HG03378 (cell line): Measurements from ENCODE around the gene C17orf50.

ENCODE experiments used
- ATAC-seq: cut with Tn5 transposase; IDR thresholded peaks from one replicate; pipeline ENCODE4 v1.9.1; 2021; ENCODE audit warnings: mild to moderate bottlenecking, moderate library complexity; ENCODE audit not compliant: unreplicated experiment

Gene C17orf50

DNA sequence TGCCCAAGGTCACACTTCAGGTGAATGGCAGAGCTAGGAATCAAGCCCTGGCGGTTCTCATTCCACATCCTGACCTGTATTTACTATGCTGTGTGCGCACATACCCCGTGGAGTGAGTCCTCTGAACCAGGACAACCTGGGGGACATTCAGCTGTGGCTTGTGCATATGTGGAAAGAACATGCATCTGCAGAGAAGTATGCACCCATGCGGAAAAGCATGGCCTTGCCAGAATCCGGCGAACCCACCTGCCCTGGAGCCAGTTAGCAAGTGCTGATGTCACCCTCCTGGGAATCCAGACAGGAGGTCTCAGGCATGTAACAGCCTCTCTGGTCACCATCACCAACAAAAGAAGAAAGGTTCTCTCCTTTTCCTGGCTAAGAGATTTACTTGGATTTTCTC, 27.3 kb upstream of the C17orf50 start:
- ATAC-seq, result no peak

DNA sequence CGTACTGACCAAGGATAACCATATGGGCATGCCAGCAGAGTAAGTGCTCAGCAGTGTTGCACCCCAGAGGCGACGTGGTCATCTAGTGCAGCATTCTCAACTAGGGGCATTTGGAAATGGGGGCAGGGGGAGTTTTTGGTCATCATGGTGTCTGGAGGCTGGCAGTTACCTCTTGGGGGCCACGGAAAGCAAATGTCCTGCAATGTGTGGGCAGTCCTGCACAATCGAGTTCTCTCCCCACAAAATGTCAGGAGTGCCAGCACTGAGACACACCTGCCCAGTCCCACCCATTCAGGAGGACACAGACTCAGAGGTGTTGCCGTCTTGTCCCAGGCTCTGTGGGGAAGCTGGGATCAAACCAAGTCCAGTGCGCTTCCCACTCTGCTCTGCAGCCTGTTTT, 26.3 kb upstream of the C17orf50 start:
- no peak for ATAC-seq

DNA sequence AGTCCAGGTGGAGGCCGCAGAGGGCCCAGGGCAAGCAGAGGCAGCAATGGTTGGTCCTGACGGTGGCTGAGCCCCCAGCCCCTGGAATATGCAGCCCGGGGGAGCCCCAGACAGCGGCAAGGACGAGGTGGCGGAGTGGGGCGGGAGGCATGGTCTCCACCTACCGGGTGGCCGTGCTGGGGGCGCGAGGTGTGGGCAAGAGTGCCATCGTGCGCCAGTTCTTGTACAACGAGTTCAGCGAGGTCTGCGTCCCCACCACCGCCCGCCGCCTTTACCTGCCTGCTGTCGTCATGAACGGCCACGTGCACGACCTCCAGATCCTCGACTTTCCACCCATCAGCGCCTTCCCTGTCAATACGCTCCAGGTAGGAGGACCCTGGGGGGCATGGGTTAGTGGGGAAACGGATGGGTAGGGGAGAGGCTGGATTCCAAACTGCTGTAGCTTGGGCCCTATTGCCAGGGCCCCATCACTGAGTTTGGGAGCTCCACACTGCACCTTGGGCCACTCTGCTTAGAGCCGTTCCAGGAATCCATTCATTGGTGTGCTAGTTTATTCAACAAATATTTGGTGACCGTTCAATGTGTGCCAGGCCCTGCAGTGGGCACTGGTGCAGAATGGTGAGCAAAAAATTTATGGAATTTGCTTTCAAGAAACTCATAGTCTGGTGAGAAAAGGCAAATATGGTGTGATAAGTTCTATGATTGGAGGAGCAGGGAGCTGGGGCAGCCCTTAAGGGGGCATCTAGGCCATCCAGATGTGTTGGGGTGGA, 25.5 kb upstream of the C17orf50 start:
- no peak for ATAC-seq

DNA sequence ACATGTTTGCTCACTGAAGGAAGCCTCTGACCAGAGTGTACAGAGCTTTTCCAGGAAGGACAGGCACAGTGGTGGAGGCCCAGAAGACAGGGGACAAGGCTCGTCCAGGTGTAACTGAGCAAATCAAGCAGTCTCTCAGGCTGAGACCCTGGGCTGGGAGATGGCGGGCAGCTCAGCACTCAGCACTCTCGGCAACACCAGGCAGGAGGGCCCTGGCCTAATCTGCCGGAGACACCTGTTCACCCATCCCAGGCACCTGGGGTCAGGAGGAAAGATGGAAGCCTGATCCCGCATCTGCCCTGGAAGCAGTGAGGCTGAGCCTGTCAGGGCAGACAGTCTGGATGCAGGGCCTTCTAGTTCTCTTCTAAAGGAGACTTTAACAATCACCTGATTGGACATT, 24.5 kb upstream of the C17orf50 start:
- no peak for ATAC-seq

DNA sequence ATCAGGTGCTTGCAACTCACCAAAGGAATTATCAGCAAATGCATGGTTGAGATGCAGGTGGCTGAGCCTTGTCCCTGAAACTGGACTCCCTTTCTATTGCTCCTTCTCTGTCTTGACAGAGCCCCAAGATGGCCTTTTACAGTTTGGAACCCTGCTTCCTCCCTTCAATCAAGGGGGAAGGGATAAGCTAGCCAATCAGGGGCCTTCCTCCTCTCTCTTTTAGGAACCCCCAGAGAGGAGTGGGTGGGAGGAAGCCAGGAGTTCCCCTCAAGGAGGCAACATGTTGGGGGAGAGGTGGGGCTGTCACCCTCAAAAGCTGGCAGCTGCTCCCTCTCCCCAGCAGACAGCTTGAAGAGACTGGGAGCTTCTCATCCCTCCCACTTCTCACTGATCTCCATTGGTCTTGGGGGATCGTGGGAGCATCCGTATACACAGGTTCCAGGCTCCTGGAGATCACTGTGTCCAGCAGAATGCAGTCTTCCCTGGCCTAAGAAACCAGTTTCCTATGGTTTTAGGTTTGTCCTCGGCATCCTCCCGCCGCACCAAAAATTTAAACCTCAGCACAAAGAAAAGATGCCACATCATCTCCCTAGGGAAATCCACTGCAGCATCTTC, 22.1 kb upstream of the C17orf50 start:
- ATAC-seq, result no peak

DNA sequence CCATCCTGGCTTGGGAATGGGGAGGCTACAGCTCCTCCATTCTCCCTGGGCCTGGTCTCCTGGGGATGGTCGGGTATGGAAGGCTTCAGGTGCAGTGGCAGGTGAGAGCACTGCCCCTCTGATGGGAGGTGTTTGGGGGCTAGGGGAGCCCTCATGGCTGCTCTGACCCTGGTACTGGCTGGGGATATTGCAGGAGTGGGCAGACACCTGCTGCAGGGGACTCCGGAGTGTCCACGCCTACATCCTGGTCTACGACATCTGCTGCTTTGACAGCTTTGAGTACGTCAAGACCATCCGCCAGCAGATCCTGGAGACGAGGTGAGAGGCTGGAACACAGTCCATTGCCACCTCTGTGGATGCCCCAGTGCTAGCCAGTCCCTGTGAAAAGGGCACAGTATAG, 20.5 kb upstream of the C17orf50 start:
- ATAC-seq, result no peak

DNA sequence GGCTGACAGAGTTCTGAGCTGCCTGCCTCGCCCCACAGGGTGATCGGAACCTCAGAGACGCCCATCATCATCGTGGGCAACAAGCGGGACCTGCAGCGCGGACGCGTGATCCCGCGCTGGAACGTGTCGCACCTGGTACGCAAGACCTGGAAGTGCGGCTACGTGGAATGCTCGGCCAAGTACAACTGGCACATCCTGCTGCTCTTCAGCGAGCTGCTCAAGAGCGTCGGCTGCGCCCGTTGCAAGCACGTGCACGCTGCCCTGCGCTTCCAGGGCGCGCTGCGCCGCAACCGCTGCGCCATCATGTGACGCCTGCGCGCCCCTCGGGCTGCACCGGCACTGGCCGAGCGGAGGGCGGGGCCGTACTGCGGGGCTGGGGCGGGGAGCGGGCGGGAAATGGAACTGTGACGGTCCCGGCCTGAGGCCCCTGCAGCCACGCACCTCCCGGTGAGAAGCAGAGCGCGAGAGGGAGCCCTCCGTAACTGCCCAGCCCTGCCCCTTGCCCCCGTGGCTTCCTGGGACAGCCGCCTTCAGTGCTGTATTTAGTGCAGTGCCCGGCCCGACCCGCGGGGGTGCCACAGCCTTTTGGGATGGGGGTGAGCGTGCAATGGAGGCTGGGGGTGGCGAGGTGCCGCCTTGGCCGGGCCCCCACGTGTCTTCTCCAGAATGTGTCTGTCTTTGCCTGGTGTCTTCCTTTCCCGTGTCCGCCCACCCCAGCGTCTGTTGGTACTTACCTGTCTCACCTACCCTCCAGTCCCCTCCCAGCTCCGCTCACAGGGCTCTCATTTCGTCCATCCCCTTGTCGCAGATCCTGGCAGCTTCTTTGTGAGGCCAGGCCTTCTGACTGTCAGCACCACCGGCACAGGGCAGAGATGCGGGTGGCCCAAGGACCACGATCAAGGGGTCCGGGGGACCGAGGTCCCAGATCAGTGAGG, 19.4 kb upstream of the C17orf50 start:
- no peak for ATAC-seq

DNA sequence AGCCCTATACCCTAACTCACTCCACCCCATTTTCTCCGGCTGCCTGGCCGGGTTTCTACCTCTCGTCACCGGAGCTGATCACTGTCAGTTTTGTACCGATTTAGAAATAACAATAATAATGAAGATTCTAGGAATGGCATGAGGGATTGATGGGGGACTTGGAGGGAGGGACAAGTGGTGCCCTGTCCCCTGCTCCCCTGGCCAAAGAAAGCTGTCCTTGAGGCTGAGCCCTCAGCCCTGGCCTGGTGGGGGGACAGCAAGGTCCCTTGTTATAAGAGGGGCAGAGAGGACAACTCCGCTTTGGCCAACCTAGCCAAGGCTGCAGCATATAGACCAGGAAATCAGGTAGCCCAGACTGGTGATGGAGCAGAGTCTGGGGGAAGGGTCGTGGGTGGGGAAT, 18.2 kb upstream of the C17orf50 start:
- ATAC-seq, result no peak

DNA sequence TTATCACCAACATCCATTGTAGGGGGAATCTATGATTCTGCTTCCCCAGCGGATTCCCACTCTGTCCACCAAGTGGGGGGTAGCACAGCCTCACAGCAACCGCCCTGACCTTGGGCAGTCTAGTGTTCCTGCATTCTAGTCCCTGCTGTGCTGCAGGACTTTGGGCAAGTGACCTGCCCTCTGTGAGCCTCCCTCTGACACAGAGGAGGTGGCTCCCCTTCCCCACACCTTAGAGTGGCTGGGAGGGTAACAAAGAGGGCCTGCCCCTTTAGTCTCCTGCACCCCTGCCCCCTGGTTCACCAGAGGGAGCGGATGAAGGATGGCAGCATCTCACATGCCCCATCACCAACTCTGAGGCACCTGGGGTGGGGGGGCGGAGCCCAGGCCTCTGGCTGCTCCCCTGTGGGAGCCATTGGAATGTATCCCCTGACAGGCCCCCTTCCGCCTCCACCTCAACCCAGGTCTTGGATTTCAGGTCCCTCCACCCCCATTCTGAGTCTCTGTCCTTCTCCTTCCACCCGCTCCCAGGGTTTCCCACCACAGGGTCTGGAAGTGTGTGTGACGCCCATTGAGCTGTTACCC, 17.7 kb upstream of the C17orf50 start:
- ATAC-seq, result no peak

DNA sequence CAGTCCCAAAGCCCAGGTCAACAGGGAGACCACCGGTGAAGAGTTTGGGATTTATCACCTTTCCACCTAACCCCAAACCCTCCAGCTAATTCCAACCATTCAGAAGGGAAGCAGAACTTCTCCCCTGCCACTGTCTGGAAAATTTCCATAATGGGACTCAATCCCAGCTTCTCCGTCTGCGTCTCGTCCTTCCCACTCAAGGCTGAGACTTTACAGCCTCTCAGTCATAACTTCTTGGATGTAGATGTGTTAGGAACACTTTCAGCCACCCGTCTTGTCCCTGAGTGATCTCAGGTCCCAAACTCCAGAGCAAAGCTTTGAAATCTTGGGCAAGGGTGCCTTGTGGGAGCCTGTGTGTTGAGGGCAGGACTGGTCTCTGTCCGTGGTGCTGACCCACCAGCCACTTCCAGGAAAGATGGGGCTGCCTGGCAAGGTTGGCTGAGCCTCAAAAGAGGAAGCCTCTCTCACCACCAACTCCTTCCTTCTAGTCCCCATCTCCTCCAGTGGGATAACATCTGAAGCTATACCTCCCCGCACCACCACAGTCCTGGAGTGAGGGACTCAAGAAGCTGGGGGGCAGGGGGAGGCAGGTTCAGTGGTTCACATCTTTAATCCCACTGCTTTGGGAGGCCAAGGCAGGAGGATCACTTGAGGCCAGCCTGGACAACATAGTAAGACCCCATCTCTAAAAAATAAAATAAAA, 16.9 kb upstream of the C17orf50 start:
- no peak for ATAC-seq

DNA sequence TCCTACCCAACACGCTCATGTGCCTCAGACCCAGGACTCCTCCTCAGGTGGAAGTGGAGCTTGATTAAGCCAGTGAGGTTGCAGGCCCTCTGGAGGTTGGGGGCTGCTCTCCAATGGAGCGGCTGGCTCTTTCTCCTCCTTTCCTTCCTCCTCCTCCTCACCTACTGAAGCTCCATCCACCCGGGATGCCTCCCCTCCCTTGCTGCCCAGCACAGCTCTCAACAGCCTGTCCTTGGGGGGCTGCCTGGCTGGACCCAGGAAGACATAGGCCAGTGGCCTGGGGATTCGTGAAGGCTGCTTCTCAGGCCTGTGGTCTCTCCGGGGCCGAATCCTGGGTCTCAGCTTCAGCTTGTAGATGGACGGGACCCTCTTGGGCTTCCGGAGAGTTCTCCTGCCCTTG, 15.9 kb upstream of the C17orf50 start:
- ATAC-seq, result no peak

DNA sequence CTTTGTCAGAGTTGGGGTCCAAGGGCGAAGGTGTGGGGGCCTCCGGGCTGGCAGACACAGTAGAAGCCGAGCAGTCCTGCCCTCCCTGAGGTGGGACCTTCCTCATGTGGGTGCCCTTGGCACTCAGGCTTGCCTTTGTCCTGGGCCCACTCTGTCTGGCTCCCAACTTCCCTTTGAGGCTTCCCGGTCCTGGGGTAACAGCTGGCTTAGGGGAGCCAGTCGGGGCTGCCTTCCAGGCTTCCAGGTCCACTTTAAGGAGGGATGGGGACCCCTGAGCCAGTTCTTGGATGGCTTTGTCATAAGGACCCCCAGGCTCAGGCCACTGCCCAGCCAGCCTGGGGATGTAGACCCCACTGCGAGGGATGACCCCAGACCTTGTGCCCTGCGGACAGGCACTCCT, 15.4 kb upstream of the C17orf50 start:
- ATAC-seq, result no peak

DNA sequence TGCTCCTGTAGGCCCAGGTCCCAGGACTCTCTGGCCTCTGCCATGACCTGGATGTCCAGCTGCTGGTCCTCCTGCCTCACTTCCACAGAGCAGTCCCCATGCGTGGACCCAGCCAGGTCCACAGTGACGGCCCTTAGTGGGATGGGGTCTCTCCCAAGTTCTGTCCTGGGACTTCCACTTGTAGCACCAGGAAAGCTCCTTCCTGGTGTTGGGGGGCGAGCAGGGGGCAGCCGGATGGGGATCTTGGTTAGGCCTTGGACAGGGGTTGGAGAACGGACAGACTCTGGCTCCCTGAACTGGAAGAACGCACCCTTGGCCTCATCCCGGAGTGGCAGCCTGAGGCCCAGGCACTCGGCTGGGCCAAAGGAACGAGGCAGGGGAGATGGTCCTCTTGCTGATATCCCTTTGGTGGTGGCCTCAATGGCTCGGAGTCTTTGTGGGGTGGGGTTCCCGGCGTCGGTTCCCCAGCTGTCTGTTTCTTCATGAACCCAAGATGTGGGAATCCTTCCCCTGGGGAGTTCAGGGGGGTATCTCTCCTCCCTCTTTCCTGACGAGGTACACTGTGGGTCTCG, 14.9 kb upstream of the C17orf50 start:
- ATAC-seq, result no peak

DNA sequence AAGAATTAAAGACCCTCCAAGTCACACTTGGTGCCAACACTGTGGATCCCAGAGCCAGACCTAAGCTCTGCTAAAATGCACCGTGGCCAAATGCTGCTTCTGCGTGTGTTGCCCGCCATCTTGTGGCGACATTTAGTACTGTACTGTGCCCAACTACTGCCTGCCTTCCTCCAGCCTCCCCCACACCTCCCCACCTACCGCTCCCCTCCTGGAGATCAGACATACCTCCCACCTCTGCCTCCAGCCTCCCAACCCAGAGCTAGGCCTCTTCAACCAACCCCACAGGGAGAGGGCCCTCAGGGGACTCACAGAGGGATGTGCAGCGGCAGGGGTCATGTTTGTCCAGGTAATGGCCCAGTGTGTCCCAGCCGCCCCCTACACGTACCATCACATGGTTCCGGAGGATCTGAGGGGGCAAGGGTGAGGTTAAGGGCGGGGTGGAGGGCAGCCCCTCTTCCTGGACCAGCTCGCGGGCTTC, 13.1 kb upstream of the C17orf50 start:
- ATAC-seq, result peak; percentile 54

DNA sequence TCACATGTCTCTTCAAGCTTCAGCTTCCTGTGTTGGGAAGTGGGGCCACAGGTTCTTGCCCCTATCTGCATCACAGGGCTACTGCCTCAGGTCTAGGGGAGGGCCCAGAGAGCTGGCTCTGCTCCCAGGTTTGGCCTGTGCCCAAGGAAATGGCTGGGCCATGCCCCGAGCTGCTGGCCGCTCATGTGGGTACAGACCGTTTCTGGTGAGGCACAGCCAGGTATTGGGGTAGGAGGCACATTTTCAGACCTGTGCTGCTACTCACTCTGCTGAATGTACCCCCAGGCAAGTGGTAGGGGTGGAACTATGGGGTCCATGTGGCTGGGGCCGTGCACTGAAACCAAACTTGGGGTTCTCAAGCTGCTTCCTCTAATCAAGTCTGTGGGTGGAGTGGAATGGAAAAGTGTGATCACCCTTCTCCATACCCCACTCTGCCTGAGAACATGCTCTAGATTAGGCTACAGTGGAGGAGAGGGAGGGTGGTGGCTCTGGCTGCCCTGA, 12.3 kb upstream of the C17orf50 start:
- ATAC-seq, result no peak

DNA sequence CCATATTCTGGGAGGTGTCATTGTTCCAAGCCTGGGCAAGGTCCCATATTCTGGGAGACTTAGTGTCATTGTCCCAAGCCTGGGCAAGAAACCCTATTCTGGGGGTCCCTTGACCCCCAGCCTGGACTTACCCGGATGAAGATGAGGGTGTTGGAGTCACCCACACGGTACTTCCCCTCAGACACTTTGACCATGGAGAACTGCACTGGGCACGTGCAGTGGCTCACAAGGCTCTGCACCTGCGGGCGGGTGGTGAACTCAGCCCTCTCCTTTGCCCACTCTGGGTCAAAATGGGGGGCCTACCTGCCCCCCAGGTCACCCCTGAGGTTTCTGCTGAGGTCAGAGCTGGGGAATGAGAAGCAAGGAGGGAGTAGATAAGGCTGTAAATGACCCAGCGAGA, 11.7 kb upstream of the C17orf50 start:
- ATAC-seq, result no peak

DNA sequence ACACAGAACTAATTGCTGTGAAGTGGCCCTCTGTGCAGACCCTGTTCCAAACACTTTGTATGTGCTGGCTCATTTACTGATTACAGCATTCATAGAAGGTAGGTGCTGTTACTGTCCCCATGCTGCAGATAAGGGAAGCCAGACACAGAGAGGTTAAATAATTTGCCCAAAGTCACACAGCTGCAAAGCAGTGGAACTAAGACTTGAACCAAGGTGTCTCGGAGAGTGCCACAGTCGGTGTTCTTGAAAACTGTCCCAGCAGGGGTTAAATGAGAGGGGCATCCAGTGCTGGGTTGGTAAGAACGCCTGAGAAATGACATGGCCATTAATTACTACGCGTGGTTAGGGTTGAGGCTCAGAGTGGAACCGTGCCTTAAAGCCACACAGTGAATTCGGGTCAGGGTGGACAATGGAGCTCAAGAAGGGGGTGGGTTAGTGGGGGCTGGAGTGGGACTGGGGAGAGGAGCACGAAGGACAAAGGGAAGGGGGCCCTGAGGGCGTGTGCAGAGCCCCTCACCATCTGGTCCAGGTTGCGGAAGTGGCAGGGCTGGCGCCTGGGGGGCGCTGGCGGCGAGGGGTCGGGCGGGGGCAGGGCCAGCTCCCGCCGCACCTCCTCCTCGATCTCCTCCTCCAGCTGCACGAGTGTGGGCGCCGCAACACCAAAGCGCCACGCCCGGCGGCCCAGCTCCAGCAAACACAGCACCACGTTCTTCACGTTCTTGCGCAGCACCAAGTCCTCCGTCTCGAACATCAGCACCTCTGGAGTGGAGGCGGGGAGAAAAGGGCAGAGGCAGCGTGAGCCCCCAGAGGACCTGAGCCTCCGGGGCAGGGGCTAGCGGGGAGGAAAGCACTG, 10.9 kb upstream of the C17orf50 start:
- no peak for ATAC-seq

DNA sequence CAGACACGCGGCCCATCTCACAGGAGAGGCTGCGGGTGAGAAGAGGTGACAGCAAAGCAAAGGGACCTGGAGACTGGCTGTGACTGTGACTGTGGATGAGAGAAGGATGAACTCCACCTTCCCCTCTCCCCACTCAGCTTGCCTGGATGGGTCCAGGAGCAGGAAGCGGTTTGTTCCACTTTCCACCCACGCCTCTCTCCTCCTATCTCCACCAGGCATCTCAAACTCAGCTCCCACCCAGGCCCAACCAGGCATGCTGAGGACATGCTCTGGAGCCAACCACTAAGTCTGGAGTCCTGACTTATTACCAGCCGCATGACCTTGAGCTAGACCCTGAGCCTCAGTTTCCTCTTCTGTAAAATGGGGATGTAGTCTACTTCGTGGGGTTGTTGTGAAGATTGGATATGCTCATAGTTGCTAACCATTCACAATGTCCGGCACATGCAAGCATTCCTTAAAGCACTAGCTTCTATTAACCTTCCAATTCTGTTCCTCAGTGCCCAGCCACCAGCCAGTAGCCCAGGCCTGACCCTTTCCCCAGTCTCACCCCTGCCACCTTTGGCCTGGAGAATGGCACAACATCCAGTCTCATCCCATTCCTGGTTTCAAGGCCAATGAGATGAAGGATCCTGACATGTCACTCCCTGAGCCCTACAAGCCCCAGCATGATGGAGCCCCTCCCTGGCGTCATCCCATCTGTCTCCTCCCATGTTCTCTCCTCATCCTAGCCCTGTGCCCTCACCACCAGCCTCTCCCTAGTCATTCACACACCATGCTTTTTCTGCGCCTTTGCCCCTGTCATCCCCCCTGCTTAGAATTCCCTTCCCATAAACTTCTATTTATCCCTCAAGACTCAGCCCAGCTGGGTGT, 9.9 kb upstream of the C17orf50 start:
- no peak for ATAC-seq
